ENCODE measurements around the gene GSDME.

Gene GSDME

DNA sequence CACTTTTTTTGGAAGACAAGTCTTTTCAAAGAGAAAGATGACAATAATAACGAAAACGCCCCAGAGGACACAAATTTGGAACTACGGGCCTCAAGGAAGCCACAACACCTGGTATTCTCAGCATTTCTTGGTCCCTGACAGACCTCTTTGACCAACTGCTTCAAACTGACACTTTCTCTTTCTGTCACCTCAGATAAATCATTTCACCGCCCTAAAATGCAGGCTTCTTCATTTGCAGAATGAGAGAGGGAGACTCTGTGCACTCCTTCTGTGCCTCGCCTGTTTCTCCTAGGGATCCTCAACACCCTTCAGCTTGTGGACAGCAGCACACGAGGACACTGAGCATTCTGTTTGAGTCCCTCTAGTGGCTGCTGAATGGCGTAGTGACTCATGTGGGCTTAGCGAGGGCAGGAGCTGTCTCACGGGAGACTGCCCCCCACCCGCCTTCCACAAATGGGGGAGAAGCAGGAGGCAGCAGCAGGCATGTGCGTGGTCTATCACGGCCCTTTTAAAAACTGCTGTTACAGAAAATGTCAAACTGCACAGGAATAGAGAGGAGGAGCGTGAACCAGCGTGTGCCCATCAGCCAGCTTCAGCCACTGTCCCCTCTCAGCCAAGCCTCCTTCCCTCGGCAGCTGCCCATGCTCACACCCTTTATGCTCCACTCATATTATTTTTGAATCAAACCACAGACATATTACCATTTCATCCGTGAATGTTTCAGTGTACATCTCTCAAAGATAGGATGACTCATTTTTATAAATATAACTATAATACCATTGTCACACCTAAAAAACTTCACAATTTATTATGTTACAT lies 41.4 kb downstream of the GSDME start:
- no peak overlapping the region for H3K4me3 ChIP-seq (ENCODE audit: low read depth, low read length)

GRCh38 chr7:24715171-24715570 lies 42.1 kb downstream of the GSDME start:
- H3K4me3 ChIP-seq (ENCODE audit: low read depth, low read length): no peak overlapping the region
- TF ChIP-seq, protein P1, sequence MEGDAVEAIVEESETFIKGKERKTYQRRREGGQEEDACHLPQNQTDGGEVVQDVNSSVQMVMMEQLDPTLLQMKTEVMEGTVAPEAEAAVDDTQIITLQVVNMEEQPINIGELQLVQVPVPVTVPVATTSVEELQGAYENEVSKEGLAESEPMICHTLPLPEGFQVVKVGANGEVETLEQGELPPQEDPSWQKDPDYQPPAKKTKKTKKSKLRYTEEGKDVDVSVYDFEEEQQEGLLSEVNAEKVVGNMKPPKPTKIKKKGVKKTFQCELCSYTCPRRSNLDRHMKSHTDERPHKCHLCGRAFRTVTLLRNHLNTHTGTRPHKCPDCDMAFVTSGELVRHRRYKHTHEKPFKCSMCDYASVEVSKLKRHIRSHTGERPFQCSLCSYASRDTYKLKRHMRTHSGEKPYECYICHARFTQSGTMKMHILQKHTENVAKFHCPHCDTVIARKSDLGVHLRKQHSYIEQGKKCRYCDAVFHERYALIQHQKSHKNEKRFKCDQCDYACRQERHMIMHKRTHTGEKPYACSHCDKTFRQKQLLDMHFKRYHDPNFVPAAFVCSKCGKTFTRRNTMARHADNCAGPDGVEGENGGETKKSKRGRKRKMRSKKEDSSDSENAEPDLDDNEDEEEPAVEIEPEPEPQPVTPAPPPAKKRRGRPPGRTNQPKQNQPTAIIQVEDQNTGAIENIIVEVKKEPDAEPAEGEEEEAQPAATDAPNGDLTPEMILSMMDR (IDR thresholded peaks at IDR 0.05; ENCODE audit: low read depth, low read length): no peak

More for the DNA sequence above, 41.4 kb downstream of the GSDME start:
- TF ChIP-seq, protein P1 (IDR thresholded peaks at IDR 0.05; ENCODE audit: low read depth, low read length): peak; percentile 60

DNA sequence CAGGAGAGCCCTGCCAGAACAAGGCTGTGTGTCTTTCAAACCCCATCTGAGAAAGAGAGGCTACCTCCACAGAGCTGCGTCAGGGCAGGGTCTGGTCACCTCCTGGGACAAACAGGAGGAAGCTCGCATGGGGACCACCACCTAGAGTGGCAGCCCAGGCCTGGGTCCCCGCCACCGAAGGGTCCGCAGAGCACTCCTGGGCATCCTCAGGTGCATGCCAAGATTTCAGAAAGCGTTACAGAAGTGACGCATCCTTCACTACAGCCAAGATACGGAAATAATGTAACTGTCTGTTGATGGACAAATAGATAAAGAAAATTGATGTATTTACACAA lies 42.6 kb downstream of the GSDME start:
- H3K4me3 ChIP-seq (ENCODE audit: low read depth, low read length): no peak overlapping the region
- TF ChIP-seq, protein P1 (IDR thresholded peaks at IDR 0.05; ENCODE audit: low read depth, low read length): no peak

DNA sequence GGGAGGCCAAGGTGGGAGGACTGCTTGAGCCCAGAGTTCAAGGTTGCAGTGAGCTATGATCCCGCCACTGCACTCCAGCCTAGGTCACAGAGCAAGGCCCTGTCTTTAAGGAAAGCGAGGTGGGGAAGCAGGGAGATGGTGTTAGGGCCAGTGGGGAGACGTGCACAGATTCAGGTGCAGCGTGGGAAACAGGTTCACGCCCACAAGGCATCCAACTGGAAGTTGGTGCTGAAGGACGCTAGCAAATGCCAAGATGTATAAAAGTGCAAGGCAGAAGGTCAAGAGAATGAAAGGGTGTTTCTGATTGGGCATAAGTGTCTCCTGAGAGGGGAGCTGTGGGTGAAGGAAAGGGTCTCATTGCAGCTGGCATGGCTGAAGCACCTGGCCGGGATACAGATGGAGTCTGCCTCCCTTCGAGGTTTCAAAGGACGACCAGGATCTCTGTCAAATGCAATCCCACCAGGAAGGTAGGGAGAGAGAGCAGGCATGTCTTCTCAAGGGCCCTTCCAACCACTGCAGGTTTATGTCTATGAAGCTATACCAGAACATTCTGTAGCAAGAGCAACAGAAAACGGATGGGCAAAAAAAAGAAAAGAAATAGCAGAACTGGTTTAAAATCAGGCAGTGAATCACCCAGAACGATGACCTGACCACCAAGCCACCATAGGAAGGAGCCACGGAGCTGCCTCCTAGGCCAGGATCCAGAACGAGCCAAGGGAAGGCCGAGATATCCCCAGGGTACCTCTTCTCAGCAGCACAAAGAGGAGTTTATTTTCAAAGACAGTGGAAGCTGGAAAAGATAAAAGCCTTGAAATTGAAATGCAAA lies 43.2 kb downstream of the GSDME start:
- TF ChIP-seq, protein P1 (IDR thresholded peaks at IDR 0.05; ENCODE audit: low read depth, low read length): no peak
- no peak overlapping the region for H3K4me3 ChIP-seq (ENCODE audit: low read depth, low read length)

- TF ChIP-seq, protein P1 (IDR thresholded peaks at IDR 0.05; ENCODE audit: low read depth, low read length): no peak
- H3K4me3 ChIP-seq (ENCODE audit: low read depth, low read length): no peak overlapping the region
Observed at GRCh38 chr7:24713039-24713793, 44.0 kb downstream of the GSDME start.

GRCh38 chr7:24709585-24710360 lies 47.5 kb downstream of the GSDME start:
- TF ChIP-seq, protein P1 (IDR thresholded peaks at IDR 0.05; ENCODE audit: low read depth, low read length): no peak
- no peak overlapping the region for H3K4me3 ChIP-seq (ENCODE audit: low read depth, low read length)
